ENCODE results near the gene CREB1.

CREB1 gene

DNA sequence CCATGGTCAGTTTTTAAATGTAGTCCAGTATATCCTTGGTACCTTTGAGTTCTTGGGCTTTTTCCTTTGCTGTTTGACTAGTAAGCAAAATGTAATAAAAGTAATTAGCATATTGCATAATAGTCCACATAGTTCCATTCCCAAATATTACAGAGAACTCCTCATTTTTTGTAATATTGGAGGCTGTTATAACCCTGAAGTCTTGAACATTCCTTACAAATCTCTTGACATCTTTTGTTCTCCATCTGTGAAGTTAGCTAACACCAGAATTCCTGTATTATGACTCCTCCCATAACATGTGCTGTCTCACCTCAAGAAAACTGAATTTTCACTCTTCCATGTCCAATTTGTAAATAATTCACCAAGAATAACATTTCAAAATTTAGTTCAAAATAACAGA, 17.1 kb downstream of the CREB1 start:
- DNase-seq: no peak

DNA sequence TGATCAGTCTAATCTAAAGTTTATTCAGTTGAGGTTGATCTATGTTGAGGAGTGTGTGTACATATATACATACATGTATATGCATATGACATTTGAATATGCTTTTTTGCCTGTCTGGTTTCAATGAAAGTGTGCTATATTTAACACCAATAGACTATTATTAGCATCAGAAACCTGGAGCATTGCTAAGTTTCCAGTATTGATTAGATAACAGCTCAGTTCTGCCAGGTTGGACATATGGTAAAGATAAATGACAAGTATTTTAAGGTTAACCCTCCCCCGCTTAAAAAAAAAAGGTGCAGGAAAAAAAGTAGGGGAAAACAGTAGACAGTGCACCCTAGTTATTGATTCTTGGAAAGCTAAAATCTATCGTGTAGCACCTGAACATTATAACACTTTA, 19.4 kb downstream of the CREB1 start:
- DNase-seq: no peak

DNA sequence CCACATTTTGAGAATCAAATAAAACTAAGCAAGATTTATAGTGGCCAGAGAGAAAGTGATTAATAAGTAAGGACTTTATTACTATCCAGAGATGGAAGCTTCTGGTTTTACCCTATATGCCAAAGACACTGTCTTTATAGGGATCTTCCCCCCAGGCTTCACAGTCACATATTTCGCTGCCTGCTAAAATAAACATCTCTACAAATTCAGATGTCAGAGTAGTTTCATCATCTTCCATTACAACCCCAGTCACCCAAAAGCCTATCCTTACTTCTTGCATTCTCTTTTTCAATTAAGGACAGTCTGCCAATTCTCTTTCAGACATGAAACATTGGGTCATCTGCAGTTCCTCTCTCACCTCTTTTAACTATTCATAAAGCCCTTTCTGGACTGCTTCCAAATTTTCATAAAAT, 28.3 kb downstream of the CREB1 start:
- no peak for DNase-seq

DNA sequence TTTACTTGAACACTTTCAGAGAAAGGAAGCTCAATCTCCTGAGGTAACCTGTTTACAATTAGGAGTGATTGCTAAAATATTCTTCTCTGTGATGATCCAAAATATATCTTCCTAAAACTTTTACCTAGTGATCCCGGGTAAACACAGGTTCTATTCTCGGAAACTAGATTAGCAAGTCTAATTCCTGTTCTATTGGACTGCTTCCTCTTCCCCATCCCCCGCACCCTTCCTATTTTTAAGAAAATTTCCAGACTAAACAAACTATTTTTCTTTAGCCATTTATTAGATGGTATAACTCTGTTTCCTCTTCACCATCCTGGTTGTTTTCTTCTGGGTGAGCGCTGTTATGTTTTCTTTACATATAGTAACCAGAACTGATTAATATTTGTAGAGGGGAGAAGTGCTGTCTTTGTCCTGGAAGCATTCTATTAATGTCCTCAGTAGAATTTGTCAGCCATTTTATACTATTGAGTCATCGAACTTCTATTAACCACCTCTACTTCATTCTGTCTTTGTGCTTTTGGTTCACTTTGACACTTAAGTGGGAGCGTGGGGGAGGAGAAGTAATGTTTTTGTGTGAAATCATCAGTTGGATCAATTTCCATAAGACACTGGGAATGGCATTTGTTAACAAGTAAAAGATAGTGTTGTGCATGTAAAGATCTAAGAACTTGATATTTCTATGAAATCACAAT, 31.8 kb downstream of the CREB1 start:
- no peak for DNase-seq

DNA sequence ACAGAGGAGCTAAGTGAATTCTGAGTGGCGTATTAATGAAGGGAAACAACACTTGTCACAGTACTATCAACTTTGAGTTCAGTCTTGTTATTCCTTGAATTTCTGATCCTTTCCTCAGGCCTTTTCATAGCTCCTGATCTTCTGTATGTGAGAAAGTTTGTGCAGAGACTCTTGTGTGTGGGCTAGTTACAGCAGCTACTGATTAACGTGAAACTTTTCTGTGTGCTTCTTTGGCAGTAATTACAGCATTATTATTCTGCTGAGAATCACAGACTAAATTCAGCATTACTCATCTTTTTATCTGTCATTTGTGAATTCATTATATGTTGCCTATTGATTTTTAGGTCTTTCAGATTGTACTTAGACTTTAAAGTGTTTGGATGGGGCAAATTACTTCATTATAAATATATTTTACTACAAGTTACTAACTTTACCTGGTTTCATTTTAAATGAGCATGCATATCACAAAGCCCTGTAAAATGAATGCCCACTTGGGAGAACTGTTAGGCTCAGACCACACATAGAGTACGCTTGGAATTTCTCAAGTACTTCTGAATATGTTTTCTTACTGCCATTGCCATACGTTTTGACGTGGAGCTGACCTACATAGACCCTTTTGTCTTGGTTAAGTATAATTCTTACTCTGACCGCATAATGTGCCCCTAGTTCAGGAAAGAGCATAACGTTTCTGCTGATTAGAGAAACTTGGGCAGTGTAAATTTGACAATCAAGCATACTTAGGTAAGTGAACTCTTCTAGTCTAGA, 36.2 kb downstream of the CREB1 start:
- no peak for DNase-seq

DNA sequence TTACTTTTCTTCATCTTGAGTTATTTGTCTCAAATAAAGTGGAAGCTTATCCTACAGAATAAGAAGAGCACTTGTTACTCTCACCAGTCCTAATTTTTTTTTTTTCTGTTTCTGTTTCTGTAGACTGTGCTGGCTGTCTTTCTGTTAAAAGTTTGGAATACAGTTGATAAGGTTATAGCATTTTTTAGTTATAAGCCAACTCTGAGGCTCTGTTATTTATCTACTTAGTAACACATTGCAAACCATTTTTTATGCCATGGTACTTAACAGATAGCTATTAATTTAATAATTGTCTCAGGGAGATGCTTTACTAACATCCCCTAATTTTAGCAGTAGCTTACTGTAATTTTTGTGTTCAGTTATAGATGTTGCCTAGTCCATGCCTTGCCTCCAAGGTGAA, 37.9 kb downstream of the CREB1 start:
- no peak for DNase-seq

DNA sequence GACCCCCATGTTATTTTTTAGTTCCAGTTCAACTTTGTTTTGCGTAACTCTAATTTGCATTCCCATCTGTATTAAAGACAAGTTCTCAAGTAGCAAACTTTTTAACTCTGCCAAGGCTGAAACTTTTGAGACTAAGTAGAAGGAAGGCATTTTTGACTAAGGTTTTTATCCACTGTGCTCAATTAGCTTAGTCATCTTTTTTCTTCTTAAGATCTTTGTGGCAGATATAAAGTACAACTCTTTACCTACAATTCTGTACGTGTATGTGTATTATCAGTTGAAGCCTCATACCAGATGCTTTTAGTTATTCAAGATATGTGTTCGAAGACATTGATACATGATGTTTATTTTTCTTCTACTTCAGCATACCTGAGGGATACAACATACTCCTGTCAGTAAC, 41.6 kb downstream of the CREB1 start:
- DNase-seq: no peak

DNA sequence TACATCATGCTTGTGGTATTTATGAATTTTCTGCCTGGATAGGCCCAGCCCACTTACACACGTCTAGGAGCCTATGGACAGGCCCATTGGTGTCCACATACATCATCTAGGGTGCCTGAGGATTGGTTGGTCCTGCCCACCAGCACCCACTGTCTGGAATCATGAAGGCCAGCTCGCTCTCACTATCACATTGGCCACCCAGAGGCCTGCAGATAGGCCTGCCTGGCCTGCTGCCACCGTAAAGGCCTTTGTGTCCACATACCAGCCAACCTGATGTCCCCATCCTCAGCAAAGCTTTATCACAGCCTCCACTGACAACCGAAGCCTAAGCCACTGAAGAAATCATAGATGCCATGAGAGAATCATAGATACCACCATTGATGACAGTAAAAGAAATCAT, 55.2 kb downstream of the CREB1 start:
- no peak for DNase-seq

DNA sequence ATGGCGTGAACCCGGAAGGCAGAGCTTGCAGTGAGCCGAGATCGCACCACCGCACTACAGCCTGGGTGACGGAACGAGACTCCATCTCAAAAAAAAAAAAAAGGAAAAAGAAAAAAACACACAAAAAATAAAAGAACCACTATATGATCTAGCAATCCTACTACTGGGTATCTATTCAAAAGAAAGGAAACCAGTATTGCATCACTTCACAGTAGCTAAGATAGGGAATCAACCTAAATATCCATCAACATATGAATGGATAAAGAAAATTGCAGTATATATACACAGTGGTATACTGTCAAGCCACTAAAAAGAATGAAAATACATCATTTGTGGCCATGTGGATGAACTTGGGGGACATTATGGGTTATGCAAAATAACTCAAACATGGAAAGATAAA, 57.5 kb downstream of the CREB1 start:
- DNase-seq: no peak

DNA sequence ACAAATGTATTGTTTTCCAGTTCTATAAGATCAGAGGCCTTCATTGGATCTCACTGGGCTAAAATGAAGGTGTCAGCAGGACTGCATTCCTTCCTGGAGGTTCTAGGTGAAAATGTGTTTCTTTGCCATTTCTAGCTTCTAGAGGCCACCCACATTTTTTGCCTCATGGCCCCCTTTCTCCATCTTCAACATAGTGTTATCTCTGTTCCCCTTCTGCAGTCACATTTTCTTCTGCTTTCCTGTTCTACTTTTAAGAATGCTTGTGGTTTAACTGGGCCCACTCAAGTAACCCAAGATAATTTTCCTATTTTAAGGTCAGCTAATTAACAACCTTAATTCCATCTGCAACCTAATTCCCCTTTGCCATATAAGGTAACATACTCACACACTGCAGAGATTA, 59.4 kb downstream of the CREB1 start:
- DNase-seq: no peak

DNA sequence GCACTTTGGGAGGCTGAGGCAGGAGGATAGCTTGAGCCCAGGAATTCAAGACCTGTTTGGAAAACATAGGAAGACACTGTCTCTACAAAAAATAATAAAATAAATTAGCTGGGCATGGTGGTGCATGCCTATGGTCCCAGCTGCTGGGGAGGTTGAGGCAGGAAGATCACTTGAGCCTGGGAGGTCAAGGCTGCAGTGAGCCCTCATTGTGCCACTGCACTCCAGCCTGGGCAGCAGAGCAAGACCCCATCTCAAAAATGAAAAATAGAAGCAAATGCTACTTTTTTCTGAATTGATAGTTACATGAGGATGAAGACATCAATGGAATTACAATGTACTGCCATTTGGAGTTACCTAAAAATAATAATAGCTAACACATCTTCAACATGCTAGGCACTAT, 63.5 kb downstream of the CREB1 start:
- DNase-seq: no peak

DNA sequence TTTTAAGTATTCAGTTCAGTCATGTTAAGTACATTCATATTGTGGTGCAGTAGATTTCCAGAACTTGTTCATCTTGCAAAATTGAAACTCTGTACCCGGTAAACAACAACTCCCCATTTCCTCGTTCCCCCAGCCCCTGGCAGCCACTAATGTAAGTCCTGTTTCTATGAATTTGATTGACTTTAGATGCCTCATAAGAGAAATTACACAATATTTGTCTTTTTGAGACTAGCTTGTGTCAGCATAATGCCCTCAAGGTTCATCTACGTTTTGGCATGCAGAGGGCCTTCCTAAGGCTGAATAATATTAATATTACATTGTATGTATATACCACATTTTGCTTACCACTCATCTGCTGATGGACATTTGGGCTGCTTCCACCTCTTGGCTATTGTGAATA, 64.5 kb downstream of the CREB1 start:
- no peak for DNase-seq

DNA sequence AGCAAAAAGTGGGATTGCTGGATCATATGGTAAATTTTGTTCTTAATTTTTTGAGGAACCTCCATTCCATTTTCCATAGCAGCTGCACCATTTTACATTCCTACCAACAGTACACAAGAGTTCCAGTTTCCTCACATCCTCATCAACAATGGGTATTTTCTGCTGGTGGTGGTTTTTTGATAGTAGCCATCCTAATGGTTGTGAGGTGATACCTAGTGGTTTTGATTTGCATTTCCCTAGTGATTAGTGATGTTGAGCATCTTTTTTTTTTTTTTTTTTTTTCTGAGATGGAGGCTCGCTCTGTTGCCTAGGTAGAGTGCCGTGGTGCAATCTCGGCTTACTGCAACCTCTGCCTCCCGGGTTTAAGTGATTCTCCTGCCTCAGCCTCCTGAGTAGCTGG, 65.0 kb downstream of the CREB1 start:
- DNase-seq: no peak

DNA sequence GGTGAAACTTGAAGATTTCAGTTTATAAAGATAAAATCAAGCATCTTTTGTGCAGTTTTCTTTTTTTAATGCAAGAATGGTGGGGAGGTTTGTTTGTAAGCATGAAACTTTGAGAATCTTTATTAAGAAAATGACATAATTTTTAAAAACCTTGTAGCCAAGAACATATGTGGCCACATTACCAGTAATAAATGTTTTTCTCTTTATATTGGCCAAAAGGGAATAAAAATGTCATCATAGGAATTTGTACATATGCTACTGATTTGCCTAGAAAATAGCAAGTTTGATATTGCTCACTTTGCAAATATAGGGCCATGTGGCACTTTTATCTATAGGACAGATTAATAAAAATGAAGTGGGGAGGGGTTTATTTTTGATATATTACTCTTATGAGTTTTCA, 69.9 kb downstream of the CREB1 start:
- DNase-seq: no peak

DNA sequence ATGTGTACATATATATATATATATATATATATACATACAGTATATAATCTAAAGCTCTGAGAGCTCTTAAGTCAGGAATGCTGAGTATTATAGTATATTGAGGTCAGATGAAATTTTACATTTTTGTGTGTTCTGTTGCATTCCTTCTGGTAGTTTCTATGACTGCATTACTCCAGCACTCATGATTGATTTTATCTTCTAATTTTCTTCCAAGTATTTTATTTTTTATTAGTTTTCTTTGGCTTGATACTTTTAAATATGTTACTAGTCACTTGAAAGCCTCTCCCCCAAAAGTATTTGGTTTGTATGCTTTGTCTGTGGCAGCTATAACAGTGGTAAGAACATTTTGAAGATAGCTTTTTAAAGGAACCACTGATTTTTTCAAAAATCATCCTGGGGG, 70.5 kb downstream of the CREB1 start:
- DNase-seq: no peak

DNA sequence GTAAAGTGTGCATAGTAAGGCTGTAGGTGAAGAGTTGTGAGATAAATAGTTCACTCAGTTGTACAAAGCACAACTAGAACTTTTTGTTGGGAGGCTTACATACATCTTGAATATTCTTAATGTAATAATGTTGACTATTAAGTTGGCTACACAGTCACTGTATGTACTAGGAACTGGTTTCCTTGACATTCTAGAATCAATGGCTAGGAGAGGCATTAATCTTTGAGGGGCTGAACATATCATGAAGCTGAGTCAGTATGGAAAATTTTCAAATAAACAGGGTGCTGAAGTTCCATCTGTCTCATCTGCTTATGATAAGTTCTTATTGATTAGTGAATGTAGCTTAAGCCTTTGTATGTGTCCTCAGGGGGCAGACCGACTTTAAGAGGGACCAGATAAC, 72.0 kb downstream of the CREB1 start:
- peak in 1 of 2 experiments; percentile 4 for DNase-seq

DNA sequence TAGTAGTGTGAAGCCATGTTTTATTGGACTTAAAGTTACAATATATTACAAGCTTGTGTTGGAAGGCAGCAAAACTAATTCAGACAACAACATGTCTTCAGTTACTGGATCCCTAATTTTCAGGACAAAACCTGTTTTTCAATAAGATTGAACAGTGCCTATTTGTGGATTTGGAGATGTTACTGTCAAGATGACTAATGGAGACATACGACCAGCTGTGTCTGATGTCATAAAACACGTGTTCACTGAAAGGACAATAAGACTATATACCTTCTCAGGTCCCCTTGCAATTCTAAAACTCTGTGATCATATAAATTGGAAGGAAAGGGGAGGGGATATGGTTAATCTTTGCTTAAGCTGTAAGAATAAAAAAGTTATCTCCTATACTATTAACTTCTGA, 73.7 kb downstream of the CREB1 start:
- DNase-seq: no peak

DNA sequence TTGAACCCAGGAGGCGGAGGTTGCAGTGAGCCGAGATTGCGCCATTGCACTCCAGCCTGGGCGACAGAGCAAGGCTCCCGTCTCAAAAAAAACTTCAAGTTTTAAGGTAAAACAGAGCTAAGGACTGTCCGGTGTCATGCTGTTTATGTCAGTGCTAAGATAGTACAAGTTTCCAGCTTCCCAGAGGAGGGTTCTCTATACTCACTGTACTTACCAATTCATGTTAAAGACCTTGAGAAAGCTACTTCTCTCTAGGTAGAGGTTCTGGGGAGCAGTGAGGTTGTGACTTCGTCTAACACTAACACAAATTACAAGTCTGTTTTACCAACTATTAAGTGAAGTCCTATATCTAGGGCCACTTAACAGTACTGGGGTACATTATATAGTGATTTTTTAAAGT, 76.6 kb downstream of the CREB1 start:
- DNase-seq: no peak

DNA sequence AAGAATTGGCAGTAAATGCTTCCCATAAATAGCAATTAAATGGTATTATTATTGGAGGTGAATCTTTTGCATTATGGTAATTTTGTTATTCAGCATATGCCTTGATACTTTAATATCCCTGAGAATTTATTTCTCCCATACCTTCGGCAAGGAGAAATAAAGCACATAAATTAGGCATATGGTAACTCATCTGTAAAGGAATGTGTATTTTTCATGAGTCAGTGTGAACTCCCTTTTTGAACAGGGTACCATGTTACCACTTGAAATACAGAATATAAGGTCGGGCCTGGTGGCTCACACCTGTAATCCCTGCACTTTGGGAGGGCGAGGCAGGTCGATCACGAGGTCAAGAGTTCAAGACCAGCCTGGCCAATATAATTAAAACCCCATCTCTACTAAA, 77.1 kb downstream of the CREB1 start:
- DNase-seq: no peak

DNA sequence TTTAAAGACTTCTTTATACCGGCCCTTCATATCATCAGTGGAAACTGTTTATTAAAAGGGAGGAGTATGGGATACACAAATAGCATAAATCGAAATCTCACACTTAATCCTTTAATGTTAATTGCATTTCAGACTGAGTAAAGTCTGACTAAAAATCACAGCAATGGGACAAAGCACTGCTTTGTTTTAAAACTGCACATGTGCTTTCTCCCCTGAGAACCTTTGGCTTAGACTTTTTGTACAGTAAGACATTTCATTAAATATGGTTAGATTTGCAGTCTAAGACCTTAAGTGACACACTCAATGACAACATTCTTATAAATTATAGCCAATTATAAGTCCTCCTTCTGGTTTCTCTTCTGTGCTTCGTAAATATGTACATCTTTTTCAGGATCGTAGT, 83.0 kb downstream of the CREB1 start:
- DNase-seq: no peak

DNA sequence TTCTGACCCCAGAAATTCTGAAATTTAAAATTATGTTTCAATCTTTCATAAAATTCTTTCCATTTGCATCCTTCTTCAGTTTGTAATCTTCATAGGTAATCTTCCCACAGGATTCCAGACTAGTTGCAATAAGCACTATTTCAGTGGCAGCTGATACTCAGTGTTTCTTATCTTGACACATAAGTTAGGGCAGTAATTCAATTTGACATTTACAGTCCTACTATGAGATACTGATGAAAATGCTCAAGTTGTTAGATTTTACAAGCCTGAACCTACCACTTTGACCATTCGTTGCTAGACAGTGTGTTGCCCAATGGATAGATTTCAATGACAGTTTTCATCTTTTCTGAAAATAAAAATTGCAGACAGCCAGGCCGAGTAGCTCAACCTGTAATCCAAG, 85.1 kb downstream of the CREB1 start:
- DNase-seq: no peak

DNA sequence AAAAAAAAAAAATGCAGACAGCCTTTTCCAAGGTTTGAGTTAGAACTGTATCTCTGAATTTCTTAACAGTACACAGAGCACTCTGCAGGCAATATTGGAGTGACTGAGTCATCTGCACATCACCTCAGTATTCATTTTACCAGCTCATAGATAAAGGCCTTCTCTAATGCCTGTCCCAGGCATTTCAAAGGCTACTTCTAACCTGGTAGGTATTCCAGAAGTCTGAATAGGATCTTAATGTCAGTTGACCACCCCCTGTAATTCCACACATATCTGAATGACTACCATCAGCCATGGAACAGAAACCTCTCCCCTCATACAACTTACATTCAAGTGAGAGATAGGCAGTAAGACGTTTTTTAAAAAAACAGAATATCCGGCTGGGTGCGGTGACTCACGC, 86.4 kb downstream of the CREB1 start:
- DNase-seq: no peak

DNA sequence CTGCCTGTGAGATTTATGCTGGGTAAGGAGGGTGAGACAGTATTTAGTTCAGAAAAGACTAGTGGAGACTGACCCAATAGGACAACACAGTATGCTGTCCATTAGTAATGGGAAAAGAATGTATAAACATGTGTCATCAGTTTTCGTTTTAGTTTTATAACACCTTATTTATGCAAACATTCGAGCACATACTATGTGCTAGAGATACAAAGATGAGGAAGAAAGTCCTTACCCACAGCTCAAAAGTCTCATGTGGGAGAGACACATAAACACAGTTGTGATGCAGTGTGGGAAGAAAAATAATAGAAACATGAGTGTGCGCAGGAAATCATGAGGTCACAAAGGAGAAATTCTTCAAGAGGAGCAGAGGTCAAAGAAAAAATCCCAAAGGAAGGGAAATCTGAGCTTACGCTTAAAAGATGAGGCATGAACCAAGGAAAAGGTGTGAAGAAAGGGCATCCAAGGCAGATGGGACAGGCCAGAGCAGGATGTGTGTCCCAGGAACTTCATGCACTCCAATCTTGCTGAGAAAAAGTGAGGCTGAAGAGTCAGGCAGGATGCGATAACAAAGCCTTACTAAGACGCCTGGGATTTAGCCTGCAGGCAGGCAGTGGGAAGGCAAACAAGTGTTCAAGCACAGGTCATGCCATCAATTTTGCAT, 87.4 kb downstream of the CREB1 start:
- no peak for DNase-seq

DNA sequence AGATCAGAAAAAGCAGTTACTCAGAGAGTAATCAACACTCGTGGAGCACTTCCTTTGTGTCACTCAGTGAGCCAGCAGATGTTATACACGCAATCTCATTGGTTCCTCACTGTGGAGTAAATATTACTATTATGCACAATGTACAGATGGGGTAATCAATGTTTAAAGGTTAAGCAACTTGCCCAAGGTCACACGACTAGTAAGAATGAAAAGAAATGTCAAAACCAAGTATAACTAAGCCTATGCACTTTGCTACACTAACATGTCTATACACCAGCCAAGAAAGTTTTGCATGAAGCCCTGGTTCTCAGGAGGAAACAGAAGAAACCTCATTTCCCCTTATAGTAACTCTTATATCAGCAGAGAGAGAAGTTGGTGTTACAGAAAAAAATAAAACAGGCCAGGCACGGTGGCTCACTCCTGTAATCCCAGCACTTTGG, 90.0 kb downstream of the CREB1 start:
- DNase-seq: no peak
